ENCODE data around the gene RASSF1. TPM values are rescaled to one million over a fixed set of nuclear protein-coding genes. Genes with fewer than 3 reads are reported as not detected.

Gene RASSF1
- total RNA-seq, 2 experiments from 2014 or later: 68.0 to 71.2 TPM

Other genes with a start within 250 kb of the RASSF1 start
- gene SEMA3F, start 185.5 kb downstream of the RASSF1 start, total RNA-seq: 1 to 10 TPM in 1 of 2 experiments, under 1 TPM in 1; 0.22 to 1.1 TPM
- under 1 TPM; 0.11 to 0.28 TPM for gene GNAT1, start 149.2 kb downstream of the RASSF1 start, total RNA-seq
- gene SLC38A3, start 135.6 kb downstream of the RASSF1 start, total RNA-seq: 1 to 10 TPM; 1.0 to 1.1 TPM
- 100 to 1,000 TPM; 204 to 217 TPM for gene GNAI2, start 104.6 kb downstream of the RASSF1 start, total RNA-seq
- 1 to 10 TPM; 1.9 to 2.0 TPM for gene SEMA3B, start 71.7 kb downstream of the RASSF1 start, total RNA-seq
- gene LSMEM2, start 61.7 kb downstream of the RASSF1 start, total RNA-seq: under 1 TPM in 1 of 2 experiments, not detected in 1; 0.22 TPM
- 10 to 100 TPM; 30.0 to 30.4 TPM for gene IFRD2, start 48.4 kb downstream of the RASSF1 start, total RNA-seq
- 1 to 10 TPM; 3.0 to 3.2 TPM for gene HYAL3, start 41.4 kb downstream of the RASSF1 start, total RNA-seq
- gene NAA80, start 41.4 kb downstream of the RASSF1 start, total RNA-seq: 10 to 100 TPM; 47.0 to 48.8 TPM
- gene HYAL1, start 37.3 kb downstream of the RASSF1 start, total RNA-seq: under 1 TPM in 1 of 2 experiments, not detected in 1; 0.38 TPM
- gene HYAL2, start 18.1 kb downstream of the RASSF1 start, total RNA-seq: 1 to 10 TPM; 1.1 to 1.2 TPM
- gene TUSC2, start 12.6 kb downstream of the RASSF1 start, total RNA-seq: 10 to 100 TPM; 23.1 to 24.7 TPM
- gene ZMYND10, start 4.9 kb upstream of the RASSF1 start, total RNA-seq: 1 to 10 TPM; 1.7 to 1.8 TPM
- 10 to 100 TPM; 29.4 to 33.2 TPM for gene NPRL2, start 9.9 kb upstream of the RASSF1 start, total RNA-seq
- gene CYB561D2, start 10.0 kb upstream of the RASSF1 start, total RNA-seq: 10 to 100 TPM; 19.8 TPM
- gene TMEM115, start 18.7 kb upstream of the RASSF1 start, total RNA-seq: 10 to 100 TPM; 19.0 to 19.9 TPM
- 1 to 10 TPM; 2.5 to 3.8 TPM for gene CACNA2D2, start 162.8 kb upstream of the RASSF1 start, total RNA-seq
- gene C3orf18, start 226.9 kb upstream of the RASSF1 start, total RNA-seq: 1 to 10 TPM; 3.9 to 5.2 TPM
- 10 to 100 TPM; 12.4 to 14.6 TPM for gene HEMK1, start 228.7 kb upstream of the RASSF1 start, total RNA-seq

Data from CD4-positive, alpha-beta T cell (primary cell).